ENCODE results near the gene DNAH9. TPM values are rescaled to one million over a fixed set of nuclear protein-coding genes. Genes with fewer than 3 reads are reported as not detected.

The DNAH9 gene
- polyA plus RNA-seq, 3 donors, result 4.5 to 7.3 (median 5.0) TPM

DNA sequence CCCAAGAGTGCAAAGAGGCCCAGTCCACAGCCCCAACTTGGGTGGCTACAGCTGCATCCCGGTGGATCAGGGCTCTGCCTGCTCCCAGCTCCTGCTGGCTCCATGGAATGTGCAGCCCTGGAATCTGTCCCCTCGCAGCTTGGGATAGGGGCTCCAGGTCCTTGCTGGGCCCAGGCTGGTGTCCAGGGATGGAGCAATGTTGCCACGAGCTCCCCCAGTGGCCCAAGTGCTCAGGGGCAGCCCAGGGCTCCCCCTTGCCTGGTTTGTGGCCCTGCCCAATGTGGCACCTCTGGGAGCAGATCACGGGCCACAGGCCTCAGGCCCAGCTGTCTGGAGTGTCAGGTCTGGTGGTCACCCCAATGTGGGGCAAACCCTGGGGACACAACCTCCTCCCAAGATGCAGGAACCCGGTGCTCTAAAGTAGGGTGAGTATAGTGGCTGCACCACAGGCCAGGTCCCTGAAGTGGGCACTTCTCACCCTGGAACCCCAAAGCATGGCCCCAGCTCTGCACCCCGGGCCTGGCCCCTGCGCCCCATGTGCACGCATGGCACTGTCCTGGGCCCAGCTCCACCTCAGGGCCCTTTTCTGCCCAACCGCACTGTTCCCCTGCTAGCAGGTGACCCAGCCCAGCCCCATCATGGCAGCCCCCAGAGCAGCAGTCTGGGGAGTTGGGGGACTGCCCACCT is 14.8 kb upstream of the DNAH9 start:
- DNase-seq, result no peak

GRCh38 chr17:11589716-11590115 is 8.6 kb upstream of the DNAH9 start:
- DNase-seq, result peak; percentile 62

GRCh38 chr17:11601661-11602060 is 3.4 kb downstream of the DNAH9 start:
- no peak for DNase-seq

- DNase-seq, result peak; percentile 67
Observed at GRCh38 chr17:11608396-11608795, 10.1 kb downstream of the DNAH9 start.

DNA sequence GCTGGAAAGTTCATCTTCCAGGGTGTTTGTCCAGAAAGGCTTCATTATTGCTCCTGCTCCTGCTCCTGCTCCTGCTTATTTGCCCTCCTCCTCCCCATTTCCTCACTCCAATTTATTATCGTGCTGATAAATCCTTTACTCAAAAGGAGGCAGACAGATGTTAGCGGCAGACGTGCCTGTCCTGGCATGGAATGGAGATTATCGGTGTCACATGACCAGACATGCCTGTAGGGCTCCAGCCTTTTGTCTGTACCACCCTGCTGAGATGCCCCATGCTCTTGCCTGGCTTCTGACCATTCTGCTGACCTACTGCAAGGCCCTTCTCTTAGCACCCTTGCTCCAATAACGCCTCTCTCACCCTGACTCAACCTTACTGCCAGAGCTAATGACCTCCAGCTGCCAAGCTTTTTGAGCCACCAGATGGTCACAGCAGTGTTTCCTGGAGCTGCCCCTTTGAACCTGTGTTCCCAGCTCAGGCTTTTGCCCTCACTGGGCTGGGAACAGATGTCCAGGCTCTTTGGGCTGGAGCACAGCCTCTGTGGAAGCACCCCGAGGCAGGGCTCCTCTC is 12.8 kb downstream of the DNAH9 start:
- no peak for DNase-seq

DNA sequence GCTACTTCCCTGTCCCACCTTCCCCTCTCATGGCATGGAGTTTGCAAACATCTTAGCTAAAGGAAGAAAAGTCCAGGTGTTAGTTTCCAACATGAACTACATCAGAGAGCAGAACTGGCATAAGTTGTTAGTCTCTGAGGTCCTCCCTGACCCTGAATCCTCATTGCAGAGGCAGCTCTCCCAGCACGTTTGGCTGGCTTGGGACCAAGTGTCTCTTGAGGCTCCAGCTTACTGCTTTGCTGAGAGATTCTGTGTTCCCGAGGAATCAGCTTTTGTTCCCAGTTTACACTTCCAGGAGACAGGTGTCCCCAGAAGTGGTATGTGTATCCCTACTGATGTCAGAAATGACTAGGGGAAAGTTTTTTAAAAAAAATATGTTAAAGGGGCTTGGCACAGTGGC is 14.7 kb downstream of the DNAH9 start:
- no peak for DNase-seq

DNA sequence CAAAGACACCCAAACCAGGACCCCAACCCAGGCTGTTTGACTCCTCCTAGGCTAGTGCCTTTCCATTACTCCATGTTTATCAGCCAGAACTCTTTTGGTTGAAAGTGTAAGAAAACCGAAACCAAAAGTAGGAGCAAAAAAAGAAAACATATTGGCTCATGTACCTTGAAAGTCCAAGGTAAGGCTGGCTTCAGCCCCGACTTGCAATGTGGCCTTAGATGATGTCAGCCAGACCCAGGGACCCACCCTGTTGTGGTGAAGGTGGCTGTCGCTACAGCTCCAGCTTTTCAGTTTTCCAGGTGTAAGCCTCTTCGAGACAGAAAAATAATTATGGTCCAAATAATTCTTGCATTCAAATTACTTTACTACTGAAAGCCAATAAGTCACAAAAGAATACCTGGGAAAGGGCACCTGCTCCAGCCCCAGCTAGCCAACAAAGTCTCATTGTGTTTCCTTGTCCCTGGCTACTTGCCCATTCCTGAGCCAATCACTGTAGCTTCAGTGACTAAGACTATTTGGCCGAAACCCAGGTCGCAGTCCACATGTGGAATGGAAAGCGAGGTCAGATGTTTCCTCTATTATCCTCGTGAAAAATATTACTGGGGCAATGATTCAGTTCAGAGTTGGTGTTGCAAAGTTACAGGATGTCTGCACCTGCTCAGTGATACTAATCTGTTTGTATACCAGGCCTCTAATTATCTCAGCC is 20.7 kb downstream of the DNAH9 start:
- no peak for DNase-seq

- no peak for DNase-seq
Observed at GRCh38 chr17:11622492-11622891, 24.2 kb downstream of the DNAH9 start.

- no peak for DNase-seq
Observed at GRCh38 chr17:11624976-11625375, 26.7 kb downstream of the DNAH9 start.

- no peak for DNase-seq
Observed at GRCh38 chr17:11625878-11626277, 27.6 kb downstream of the DNAH9 start.

GRCh38 chr17:11627301-11627940 is 29.2 kb downstream of the DNAH9 start:
- no peak for DNase-seq

DNA sequence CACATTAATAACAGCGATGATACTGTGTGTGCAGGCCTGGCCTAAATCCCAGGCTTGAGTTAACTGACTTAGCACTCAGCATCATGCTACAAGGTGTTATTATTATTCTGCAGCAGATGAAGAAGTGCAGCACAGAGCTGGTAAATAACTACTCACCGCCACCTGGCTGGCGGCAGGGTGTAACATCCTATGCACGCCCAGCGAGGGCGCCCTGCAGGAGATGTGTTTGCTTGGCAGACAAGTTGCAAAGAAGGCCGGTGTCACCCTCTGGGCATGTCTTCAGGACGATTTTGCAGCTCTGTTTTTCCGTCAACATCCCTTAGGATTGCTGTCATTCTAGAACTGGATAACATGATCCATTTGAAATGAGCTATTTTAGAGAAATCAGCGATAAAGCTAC is 30.1 kb downstream of the DNAH9 start:
- DNase-seq, result no peak

GRCh38 chr17:11628831-11629230 is 30.6 kb downstream of the DNAH9 start:
- DNase-seq, result no peak

DNA sequence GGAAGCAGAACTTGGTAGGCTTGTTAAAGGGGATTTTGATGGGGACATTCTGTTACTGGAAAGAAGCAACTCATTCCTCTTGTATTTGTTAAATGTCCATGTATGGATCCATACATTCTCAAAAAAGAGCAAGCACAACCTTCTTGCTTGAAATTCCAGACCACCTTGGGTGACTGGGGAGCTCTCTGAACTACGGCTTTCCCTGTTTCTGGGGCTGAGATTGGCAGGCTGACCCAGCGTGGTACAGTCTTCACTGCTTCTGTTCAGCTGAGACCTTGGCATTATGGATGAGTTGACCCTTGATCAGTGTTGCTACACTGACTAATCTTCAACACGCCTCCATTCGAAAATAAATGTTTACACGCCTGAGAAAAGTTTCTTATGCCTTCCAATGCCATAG is 38.5 kb downstream of the DNAH9 start:
- DNase-seq, result no peak

GRCh38 chr17:11637796-11638195 is 39.5 kb downstream of the DNAH9 start:
- no peak for DNase-seq

- no peak for DNase-seq
Observed at GRCh38 chr17:11638700-11639265, 40.5 kb downstream of the DNAH9 start.

GRCh38 chr17:11639736-11640462 is 41.6 kb downstream of the DNAH9 start:
- DNase-seq, result no peak

DNA sequence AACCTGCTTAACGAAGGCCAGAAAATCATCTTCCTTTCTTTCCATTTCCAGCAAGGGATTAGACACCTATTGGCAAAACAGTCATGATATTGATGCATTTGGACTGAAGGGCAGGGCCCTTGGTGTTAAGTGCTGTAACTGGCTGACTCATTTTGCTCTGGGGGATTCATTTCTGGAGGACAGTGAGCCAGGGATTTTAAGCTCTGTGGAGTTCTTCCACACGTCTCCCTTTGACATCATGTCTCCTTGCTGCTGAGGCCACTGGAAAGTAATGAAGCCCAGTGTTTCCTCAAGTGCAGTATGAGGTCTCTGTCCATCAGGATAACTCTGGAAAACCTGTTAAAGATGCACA is 42.2 kb downstream of the DNAH9 start:
- DNase-seq, result no peak

- DNase-seq, result no peak
Observed at GRCh38 chr17:11641521-11642275, 43.4 kb downstream of the DNAH9 start.

DNA sequence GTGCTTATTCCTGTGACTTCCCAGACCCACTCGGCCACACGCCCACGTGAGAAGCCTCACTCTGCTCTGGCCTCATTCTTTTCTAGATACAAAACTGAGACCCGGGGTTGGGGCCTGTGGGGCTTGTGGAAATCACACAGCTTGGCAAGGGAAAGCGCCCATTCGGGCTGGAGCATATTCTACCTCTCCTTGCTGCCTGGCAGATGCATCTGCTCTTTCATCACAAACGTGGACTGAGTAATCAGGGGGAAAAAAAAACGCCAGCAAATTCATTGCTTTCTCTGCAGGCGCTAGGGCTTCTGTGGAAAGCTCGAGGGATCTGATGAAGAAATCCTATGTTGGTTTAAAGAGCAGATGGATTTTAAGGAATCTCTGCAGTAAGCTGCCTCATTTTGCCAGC is 44.4 kb downstream of the DNAH9 start:
- no peak for DNase-seq

DNA sequence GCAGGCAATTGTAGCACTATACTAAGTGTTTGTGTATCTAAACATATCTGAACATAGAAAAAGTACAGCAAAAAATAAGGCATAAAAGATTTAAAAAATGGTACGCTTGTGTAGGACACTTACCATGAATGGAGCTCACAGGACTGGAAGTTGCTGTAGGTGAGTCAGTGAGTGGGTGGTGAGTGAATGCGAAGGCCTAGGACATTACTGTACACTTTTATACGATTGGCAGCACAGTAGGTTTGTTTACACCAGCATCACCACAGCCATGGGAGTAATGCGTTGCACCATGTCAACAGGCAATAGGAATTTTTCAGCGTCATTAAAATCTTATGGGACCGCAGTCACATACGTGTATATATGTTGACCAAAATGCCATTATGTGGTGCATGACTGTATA is 45.6 kb downstream of the DNAH9 start:
- no peak for DNase-seq
